Osteocyte (in vitro differentiated cells): ENCODE data around the gene RBM10. TPM values are rescaled to one million over a fixed set of nuclear protein-coding genes. Genes with fewer than 3 reads are reported as not detected.
A peak's percentile ranks its signal among the peaks of the same experiment; 100 is the strongest.

Experiments used
- DNase-seq: peaks from one replicate; pipeline ENCODE4 v3.0.0; 2021; ENCODE audit warnings: mixed read lengths; ENCODE audit not compliant: unreplicated experiment; ENCODE audit errors: extremely low spot score
- H3K27ac Mint-ChIP-seq: one replicate; pipeline ENCODE4 v1.8.0; 2021; ENCODE audit warnings: mild to moderate bottlenecking, mixed read lengths; ENCODE audit not compliant: unreplicated experiment
- H3K27me3 Mint-ChIP-seq: one replicate; pipeline ENCODE4 v1.8.0; 2021; ENCODE audit warnings: mixed read lengths; ENCODE audit not compliant: unreplicated experiment
- H3K36me3 Mint-ChIP-seq: one replicate; pipeline ENCODE4 v1.8.0; 2021; ENCODE audit warnings: mixed read lengths; ENCODE audit not compliant: unreplicated experiment
- H3K4me1 Mint-ChIP-seq: one replicate; pipeline ENCODE4 v1.8.0; 2021; ENCODE audit warnings: mixed read lengths; ENCODE audit not compliant: unreplicated experiment
- H3K4me3 Mint-ChIP-seq: one replicate; pipeline ENCODE4 v1.8.0; 2021; ENCODE audit warnings: mild to moderate bottlenecking, moderate library complexity, mixed read lengths; ENCODE audit not compliant: unreplicated experiment
- H3K9me3 Mint-ChIP-seq: one replicate; pipeline ENCODE4 v1.8.0; 2021; ENCODE audit warnings: mixed read lengths; ENCODE audit not compliant: unreplicated experiment
- total RNA-seq: library from RNA; stranded (reverse); gene quantifications from 2 replicates; pipeline ENCODE4 v1.2.1, GENCODE V29; 2021
- TF ChIP-seq, protein P1 (sequence below): fragments of 200-600 bp; sonication (generic); IDR thresholded peaks from 2 replicates; pipeline ENCODE4 v1.5.0; 2021; ENCODE audit warnings: antibody characterized with exemption, mild to moderate bottlenecking, moderate library complexity

Gene RBM10
- total RNA-seq, 1 donor from 2014 or later = 36.9 TPM

DNA sequence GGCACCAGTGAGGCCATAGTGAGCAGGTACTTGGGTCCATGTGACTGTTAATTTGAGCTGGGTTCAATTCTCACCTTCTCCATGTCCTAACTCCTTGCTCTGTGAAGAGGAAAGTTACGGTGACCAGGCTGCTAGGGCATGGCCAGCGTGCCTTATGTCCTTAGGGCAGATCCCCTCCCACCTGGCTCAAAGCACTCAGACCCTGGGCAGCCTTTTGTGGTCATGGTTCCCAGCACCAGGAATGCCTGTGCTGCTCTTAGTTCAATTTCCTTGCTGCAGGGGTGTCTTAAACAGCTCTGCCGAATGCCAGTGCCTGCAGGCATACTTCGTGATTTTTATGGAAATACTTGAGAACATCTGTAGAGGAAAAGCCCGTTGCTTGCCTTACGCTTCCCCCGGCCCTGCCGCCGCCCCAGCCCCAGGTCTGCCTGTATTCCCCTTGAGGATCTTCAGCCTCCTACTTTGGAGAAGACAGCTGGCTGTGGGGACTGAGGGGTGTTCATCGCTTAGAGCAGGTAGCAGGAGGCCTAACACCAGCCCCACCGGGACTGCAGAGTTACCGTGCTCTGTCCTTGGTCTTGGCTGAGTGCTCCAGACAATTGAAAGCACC lies 70.4 kb downstream of the RBM10 start:
- H3K36me3 Mint-ChIP-seq = peaks cover 51% of the 10 kb centered on the region
- no peak for DNase-seq
- no peak overlapping the region for H3K27ac Mint-ChIP-seq
- no peak overlapping the region for H3K4me3 Mint-ChIP-seq
- H3K9me3 Mint-ChIP-seq = no peaks in the 10 kb centered on the region
- peaks cover 28% of the 10 kb centered on the region for H3K4me1 Mint-ChIP-seq
- H3K27me3 Mint-ChIP-seq = no peaks in the 10 kb centered on the region
- TF ChIP-seq, protein P1, sequence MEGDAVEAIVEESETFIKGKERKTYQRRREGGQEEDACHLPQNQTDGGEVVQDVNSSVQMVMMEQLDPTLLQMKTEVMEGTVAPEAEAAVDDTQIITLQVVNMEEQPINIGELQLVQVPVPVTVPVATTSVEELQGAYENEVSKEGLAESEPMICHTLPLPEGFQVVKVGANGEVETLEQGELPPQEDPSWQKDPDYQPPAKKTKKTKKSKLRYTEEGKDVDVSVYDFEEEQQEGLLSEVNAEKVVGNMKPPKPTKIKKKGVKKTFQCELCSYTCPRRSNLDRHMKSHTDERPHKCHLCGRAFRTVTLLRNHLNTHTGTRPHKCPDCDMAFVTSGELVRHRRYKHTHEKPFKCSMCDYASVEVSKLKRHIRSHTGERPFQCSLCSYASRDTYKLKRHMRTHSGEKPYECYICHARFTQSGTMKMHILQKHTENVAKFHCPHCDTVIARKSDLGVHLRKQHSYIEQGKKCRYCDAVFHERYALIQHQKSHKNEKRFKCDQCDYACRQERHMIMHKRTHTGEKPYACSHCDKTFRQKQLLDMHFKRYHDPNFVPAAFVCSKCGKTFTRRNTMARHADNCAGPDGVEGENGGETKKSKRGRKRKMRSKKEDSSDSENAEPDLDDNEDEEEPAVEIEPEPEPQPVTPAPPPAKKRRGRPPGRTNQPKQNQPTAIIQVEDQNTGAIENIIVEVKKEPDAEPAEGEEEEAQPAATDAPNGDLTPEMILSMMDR = no peak

DNA sequence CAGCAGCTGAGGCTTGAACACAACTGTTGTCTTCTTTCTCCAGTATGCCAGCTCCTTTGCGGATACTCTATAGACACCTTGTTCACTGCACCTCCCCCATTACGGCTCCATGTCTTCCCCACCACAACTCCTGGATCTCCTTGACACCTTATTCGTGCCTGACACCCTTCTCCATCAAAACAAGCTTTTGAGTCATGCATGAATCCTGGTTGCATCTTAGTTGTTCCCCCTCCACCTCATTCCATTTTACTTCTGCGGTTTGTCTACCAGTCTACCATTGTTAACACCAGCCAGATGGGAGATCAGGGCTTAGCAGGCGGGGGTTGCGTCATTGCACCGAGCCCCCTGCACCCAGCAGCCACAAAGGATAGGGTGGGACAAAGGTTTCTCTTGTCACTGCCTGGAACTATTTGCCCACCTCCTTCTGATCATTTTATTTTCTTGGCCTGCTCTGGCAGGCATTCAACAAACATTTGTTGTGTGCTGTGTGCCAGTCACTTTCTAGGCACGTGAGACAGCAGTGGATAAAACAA lies 71.4 kb downstream of the RBM10 start:
- Mint-ChIP-seq H3K4me3 (peak overlapping the region; percentile 86), H3K27me3 (no peaks in the 10 kb centered on the region), H3K36me3 (peaks cover 43% of the 10 kb centered on the region), H3K4me1 (peaks cover 37% of the 10 kb centered on the region), H3K9me3 (no peaks in the 10 kb centered on the region), H3K27ac (peak overlapping the region; percentile 99)
- TF ChIP-seq, protein P1 = no peak
- no peak for DNase-seq

DNA sequence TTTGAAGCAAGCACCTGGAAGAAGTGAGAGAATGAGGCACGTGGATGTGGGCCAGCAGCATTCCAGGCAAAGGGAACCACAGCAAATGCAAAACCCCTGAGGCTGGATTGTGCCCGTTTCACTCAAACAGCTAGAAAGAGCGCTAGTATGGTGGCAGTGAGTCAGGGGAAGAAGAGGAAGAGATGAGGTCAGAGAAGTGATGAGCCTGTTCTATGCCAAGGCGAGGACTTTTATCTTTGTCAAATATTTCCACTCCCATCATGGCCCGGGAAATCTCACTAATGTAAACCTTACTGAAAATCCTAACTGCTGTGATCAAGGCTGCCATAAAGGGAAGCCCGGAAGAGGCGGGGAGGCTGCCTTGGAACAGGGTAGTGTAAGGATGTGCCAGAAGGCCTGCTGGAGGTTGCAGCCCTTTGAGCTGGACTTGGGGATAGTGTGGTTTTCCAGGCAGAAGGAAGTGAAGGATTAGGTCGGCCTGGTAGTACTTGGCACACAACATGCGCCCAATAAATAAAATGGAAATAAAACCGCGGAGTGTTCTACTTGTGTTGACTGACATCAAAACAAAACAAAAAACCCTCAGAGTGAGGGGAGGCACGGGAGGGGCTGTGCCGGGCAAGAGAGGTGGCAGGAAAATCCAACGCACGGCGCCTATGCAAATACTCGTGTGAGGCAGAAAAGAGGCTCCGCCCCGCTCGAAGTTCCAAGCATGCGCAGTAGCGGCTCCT lies 72.3 kb downstream of the RBM10 start:
- DNase-seq = no peak
- TF ChIP-seq, protein P1 = no peak
- Mint-ChIP-seq H3K36me3 (peaks cover 35% of the 10 kb centered on the region), H3K9me3 (no peaks in the 10 kb centered on the region), H3K27ac (peak overlapping the region; percentile 99), H3K4me1 (peaks cover 42% of the 10 kb centered on the region), H3K27me3 (no peaks in the 10 kb centered on the region), H3K4me3 (peak overlapping the region; percentile 86)

DNA sequence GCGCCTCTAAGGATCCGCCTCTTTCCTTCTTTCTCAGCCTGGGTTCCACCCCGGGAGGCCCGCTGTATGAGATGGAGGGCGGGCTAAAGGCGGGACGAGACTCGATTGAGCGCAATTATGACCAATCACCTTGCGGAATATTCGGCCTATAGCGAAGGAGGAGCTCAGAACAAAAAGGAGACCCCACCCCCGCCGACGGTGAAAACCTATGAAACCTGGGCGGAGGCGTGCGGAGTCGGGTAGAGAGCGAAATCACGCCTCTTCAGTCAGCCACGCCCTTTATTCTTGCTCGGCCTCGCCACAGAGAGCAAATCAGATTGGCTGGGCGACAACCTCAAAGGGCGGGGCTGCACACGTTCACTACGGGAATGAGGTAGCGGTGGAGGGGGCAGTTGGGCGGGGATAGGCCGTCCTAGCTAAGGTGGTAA lies 72.8 kb downstream of the RBM10 start:
- peak; percentile 100 for DNase-seq
- TF ChIP-seq, protein P1 = no peak
- Mint-ChIP-seq H3K27me3 (no peaks in the 10 kb centered on the region), H3K9me3 (no peaks in the 10 kb centered on the region), H3K36me3 (peaks cover 30% of the 10 kb centered on the region), H3K4me3 (peak overlapping the region; percentile 86), H3K4me1 (peaks cover 42% of the 10 kb centered on the region), H3K27ac (peak overlapping the region; percentile 99)

DNA sequence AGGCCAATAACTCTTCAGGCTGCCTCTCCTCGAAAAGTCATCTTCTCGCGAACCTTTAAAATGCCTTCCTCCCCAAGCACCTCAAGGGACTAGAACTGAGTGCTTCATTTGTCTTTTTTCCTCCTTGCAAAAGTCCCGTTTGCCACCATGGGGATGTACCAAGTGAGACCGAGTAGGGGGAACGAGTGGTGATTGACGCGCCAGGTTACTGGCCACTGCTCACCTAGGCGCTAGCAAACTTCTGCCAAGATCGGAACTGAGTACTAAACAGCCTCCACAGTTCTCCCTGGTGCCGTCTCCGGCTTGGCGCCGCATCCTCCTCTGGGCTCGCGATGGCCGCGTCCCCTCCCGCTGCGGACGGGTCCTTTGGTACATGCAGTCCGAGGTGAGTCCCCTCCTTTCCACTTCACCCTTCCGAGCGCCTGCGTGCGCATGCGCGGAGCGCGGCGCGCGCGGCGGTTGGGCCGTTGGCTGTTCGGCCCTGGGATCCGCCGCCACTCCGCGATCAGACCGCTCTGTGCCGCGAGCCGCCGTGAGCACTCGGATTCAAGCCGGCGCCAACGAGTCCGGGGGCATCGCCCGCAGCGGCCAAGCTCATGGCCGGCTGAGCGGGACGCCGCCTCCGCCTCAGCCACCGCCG lies 73.4 kb downstream of the RBM10 start, which contains the start of gene CDK16:
CDK16 (plus strand) TSS at position 402 of the 640 bp plus-strand sequence. CDS start 4,877 bp downstream, outside the sequence.
- H3K9me3 Mint-ChIP-seq = no peaks in the 10 kb centered on the region
- DNase-seq = peak; percentile 95
- TF ChIP-seq, protein P1 = no peak
- no peaks in the 10 kb centered on the region for H3K27me3 Mint-ChIP-seq
- peaks cover 42% of the 10 kb centered on the region for H3K4me1 Mint-ChIP-seq
- peak within 1 kb of the TSS; percentile 89 for H3K4me3 Mint-ChIP-seq
- H3K36me3 Mint-ChIP-seq = peaks cover 26% of the 10 kb centered on the region
- H3K27ac Mint-ChIP-seq = peak within 1 kb of the TSS; percentile 99
